HepG2 (cell line): ENCODE results near the gene TBC1D22A. TPM values are rescaled to one million over a fixed set of nuclear protein-coding genes. Genes with fewer than 3 reads are reported as not detected.

Source experiments
- ATAC-seq: fragments of 200-7000 bp; cut with Tn5 transposase; 3 replicates; pipeline ENCODE4 v1.9.1; 2020; ENCODE audit warnings: mild to moderate bottlenecking, moderate library complexity
- BruUV-seq: library from RNA; stranded (reverse); fragments of 400-500 nt; replicated peaks from 2 replicates; lab custom pipeline; 2021; lab: Mats Ljungman, UMichigan
- CTCF ChIA-PET: fragments of 300-600 bp; formaldehyde crosslinking; extraction: SDS; loops from one replicate; lab custom pipeline; 2021; ENCODE audit warnings: low total read pairs, inconsistent platforms, low intra/inter-chr PET ratio; lab: Yijun Ruan, JAX
- POLR2A ChIA-PET: fragments of 350-600 bp; sonication (Branson Sonifier 250); formaldehyde crosslinking; loops from one replicate; lab custom pipeline; 2020; ENCODE audit warnings: antibody characterized with exemption, inconsistent platforms; lab: Yijun Ruan, JAX
- DNase-seq: peaks from one replicate; pipeline ENCODE4 v3.0.0-alpha.2; 2015; ENCODE audit warnings: low spot score
- FAIRE-seq: peaks from 3 replicates; lab custom pipeline; 2011; peaks lifted over from hg19 to GRCh38; lab: Jason Lieb, UNC
- H2AFZ ChIP-seq: one replicate; pipeline ENCODE4 v1.6.1; 2011; ENCODE audit warnings: low read length, inconsistent platforms
- H3K27ac ChIP-seq: fragments of 300-600 bp; 3 replicates; pipeline ENCODE4 v1.8.0; 2011; ENCODE audit warnings: mixed run types, mild to moderate bottlenecking, mixed read lengths, low read length, inconsistent platforms; ENCODE audit not compliant: insufficient read depth; ENCODE audit errors: extremely low read length
- H3K27me3 ChIP-seq, 2 experiments: fragments of 200-600 bp in 1 of 2; 2 replicates in 1 of 2; 3 replicates in 1 of 2; pipeline versions ENCODE4 v1.6.0 to v1.8.0; 2011; ENCODE audit warnings: low read length in 2 of 2, mild to moderate bottlenecking in 2 of 2, moderate library complexity in 2 of 2, inconsistent platforms in 1 of 2; ENCODE audit not compliant: insufficient read depth in 2 of 2, control insufficient read depth in 1 of 2
- H3K36me3 ChIP-seq, 2 experiments: fragments of 200-600 bp in 1 of 2; replicated peaks in 1 of 2; 2 replicates in 1 of 2; 3 replicates in 1 of 2; pipeline versions ENCODE4 v1.5.1 to v1.8.0; 2011; ENCODE audit warnings: low read length in 2 of 2, inconsistent platforms in 1 of 2; ENCODE audit not compliant: insufficient read depth in 2 of 2, control insufficient read depth in 1 of 2
- H3K4me1 ChIP-seq: 2 replicates; pipeline ENCODE4 v1.5.1; 2012; ENCODE audit warnings: low read length, inconsistent platforms; ENCODE audit not compliant: insufficient read depth
- H3K4me2 ChIP-seq: 2 replicates; pipeline ENCODE4 v1.6.0; 2011; ENCODE audit warnings: low read depth, low read length, inconsistent platforms
- H3K4me3 ChIP-seq, 3 experiments: fragments of 200-600 bp in 1 of 3; sonication (generic), shearing (Covaris generic) in 1 of 3; replicated peaks in 1 of 3; 2 replicates each; pipeline ENCODE4 v1.5.1; 2011 to 2016; ENCODE audit warnings: low read length in 3 of 3, inconsistent platforms in 2 of 3, low read depth in 2 of 3, mild to moderate bottlenecking in 2 of 3, control low read depth in 1 of 3, mixed read lengths in 1 of 3; ENCODE audit not compliant: insufficient read depth in 1 of 3
- H3K79me2 ChIP-seq: one replicate; pipeline ENCODE4 v1.6.1; 2011; ENCODE audit warnings: low read length, inconsistent platforms; ENCODE audit not compliant: insufficient read depth
- H3K9ac ChIP-seq: 2 replicates; pipeline ENCODE4 v1.6.0; 2011; ENCODE audit warnings: mild to moderate bottlenecking, low read depth, low read length, inconsistent platforms; ENCODE audit not compliant: insufficient read depth
- H3K9me3 ChIP-seq: 2 replicates; pipeline ENCODE4 v1.5.1; 2012; ENCODE audit warnings: mild to moderate bottlenecking, low read length
- H4K20me1 ChIP-seq: 2 replicates; pipeline ENCODE4 v1.6.0; 2011; ENCODE audit warnings: inconsistent platforms, mild to moderate bottlenecking, low read length, moderate library complexity; ENCODE audit not compliant: insufficient read depth
- NCOR1 ChIP-seq: fragments of 200-600 bp; sonication (generic); IDR thresholded peaks from 2 replicates; pipeline ENCODE4 v1.7.0; 2017; ENCODE audit warnings: antibody characterized with exemption, low read length, borderline replicate concordance
- REST ChIP-seq, 2 experiments: IDR thresholded peaks; 2 replicates each; pipeline ENCODE4 v1.6.1; 2011 to 2012; ENCODE audit warnings: low read length in 2 of 2, borderline replicate concordance in 1 of 2, low read depth in 1 of 2, mild to moderate bottlenecking in 1 of 2, moderate library complexity in 1 of 2
- TP53 ChIP-seq: sonication (generic); formaldehyde crosslinking; conservative IDR thresholded peaks from 2 replicates; pipeline ENCODE4 v1.4.0; 2020; ENCODE audit warnings: missing genetic modification reagents
- ZNF367 ChIP-seq: sonication (generic); formaldehyde crosslinking; IDR thresholded peaks from 2 replicates; pipeline ENCODE4 v1.4.0; 2020; ENCODE audit warnings: missing genetic modification reagents, borderline replicate concordance
- ZNF816 ChIP-seq: sonication (generic); formaldehyde crosslinking; IDR thresholded peaks from 2 replicates; pipeline ENCODE4 v1.8.0; 2022; ENCODE audit warnings: missing genetic modification reagents, mild to moderate bottlenecking, borderline replicate concordance
- ZSCAN29 ChIP-seq: sonication (generic); formaldehyde crosslinking; conservative IDR thresholded peaks from 2 replicates; pipeline ENCODE4 v1.4.0; 2020; ENCODE audit warnings: mild to moderate bottlenecking, missing genetic modification reagents
- WGBS: methylation state at CpG from one replicate; pipeline ENCODE4 v1.1.6; 2017; ENCODE audit warnings: low lambda C conversion rate; 5-methylcytosine and 5-hydroxymethylcytosine counted together
- in situ Hi-C: cut with HindIII; loops from 2 replicates; pipeline ENCODE4 v1.10.0; 2017; ENCODE audit warnings: low pct_unique_long_range_greater_than_20kb; ENCODE audit not compliant: extremely low pct_ligation_motif_present
- intact Hi-C: fragments of 100-400 bp; cut with micrococcal nuclease; formaldehyde crosslinking; loops from one replicate; pipeline ENCODE4 v1.10.0; 2022; ENCODE audit not compliant: unreplicated experiment
- polyA plus RNA-seq, 8 experiments: library from polyadenylated mRNA; depleted of rRNA in 3 of 8; stranded (reverse) in 7 of 8; unstranded in 1 of 8; fragments of >200 nt; fragmentation: Illumina TruSeq in 4 of 8; extraction: Trizol in 4 of 8; gene quantifications; 2 replicates each; pipeline versions ENCODE4 v1.2.1 to v1.2.3, GENCODE V29; 2011 to 2016; ENCODE audit warnings: low read depth in 4 of 8, missing spikeins in 1 of 8, mixed read lengths in 1 of 8; ENCODE audit not compliant: insufficient read depth in 1 of 8
- total RNA-seq, 5 experiments: library from RNA; depleted of rRNA; stranded (reverse); fragments of >200 nt; fragmentation: Illumina TruSeq; extraction: Trizol; gene quantifications; 2 replicates each; pipeline ENCODE4 v1.2.3, GENCODE V29; 2016; ENCODE audit warnings: low read depth in 1 of 5
- TF ChIP-seq, protein P1 (sequence below): sonication (generic); formaldehyde crosslinking; IDR thresholded peaks from 2 replicates; pipeline ENCODE4 v1.4.0; 2020; ENCODE audit warnings: low read depth, mild to moderate bottlenecking, missing genetic modification reagents

TBC1D22A gene
- total and polyA plus RNA-seq, 2 of the 13 experiments (the other 11 are each of a cell fraction or from before 2014, with no cell fraction given): 17.3 to 18.0 TPM

DNA sequence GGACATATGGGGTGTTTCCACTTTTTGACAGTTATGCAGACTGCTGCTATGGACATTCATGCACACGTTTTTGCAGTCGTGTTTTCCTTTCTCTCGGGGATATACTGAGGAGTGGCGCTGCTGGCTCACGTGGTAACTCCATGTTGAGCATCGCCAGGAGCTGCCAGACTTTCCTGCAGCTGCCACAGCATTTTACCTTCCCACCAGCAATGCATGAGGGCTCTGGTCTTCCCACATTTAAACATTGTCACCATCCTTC lies 95.4 kb downstream of the TBC1D22A start:
- FAIRE-seq: no peak
- Histone ChIP-seq H3K4me1 (peaks cover 11% of the 10 kb centered on the region), H3K4me2 (no peak overlapping the region), H3K27me3 (no peaks in the 10 kb centered on the region), H3K27ac (no peak overlapping the region), H3K79me2 (peaks cover 5% of the 10 kb centered on the region), H2AFZ (no peak overlapping the region), H4K20me1 (no peaks in the 10 kb centered on the region; the same call in 1 of the 2 replicates), H3K9ac (no peak overlapping the region), H3K4me3 (no peak overlapping the region), H3K36me3 (peaks cover 0 to 3% of the 10 kb centered on the region in 2 experiments; a peak in 1 of 5 replicates), H3K9me3 (no peaks in the 10 kb centered on the region)
- BruUV-seq: no TSS peak
- in situ Hi-C loops: no loop called here
- ChIA-PET CTCF (no interaction called here), POLR2A (no interaction called here)
- TF ChIP-seq ZNF367 (CRISPR knock-in tag): no peak
- TF ChIP-seq, protein P1, sequence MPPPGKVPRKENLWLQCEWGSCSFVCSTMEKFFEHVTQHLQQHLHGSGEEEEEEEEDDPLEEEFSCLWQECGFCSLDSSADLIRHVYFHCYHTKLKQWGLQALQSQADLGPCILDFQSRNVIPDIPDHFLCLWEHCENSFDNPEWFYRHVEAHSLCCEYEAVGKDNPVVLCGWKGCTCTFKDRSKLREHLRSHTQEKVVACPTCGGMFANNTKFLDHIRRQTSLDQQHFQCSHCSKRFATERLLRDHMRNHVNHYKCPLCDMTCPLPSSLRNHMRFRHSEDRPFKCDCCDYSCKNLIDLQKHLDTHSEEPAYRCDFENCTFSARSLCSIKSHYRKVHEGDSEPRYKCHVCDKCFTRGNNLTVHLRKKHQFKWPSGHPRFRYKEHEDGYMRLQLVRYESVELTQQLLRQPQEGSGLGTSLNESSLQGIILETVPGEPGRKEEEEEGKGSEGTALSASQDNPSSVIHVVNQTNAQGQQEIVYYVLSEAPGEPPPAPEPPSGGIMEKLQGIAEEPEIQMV: no peak
- ATAC-seq: no peak
- no peak for DNase-seq
- 94% methylated on average over 6 of the region's 6 CpGs for WGBS
- intact Hi-C loops: no loop called here

DNA sequence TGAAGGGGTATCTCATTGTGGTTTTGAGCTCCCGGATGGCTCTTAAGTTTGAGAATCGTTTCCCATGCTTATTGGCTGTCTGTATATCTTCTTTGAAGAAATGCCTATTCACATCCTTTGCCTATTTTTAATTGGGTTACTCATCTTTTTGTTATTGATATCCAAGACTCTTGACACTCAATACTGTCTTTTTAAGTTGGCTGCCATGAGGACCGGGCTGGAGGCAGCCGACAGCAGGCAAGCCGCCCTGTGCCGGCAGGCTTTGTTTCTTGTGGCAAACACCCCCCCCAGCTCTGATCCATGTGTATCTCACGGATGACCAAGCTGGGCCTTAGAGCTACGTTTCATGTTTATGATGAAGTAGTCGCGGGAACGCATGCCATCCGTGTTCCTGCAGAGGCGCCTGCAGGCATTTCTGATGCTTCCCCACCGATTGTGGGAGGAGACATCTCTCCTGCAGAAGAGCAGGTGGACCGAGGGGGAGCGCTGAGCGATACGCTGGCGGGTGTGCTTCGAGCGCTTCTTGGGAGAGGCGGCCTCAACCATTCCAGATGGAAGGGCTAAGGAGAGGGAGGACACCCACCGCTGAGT lies 95.8 kb downstream of the TBC1D22A start:
- CTCF ChIA-PET: no interaction called here
- in situ Hi-C loops: no loop called here
- TF ChIP-seq NCOR1: no peak
- no peak for TF ChIP-seq ZSCAN29 (CRISPR knock-in tag)
- no peak for TF ChIP-seq TP53 (CRISPR knock-in tag)
- TF ChIP-seq ZNF816: no peak
- TF ChIP-seq REST (IDR thresholded peaks at IDR 0.05; ENCODE audit: borderline replicate concordance in 1 of 2, low read depth in 1 of 2, low read length in 2 of 2): no peak

More for the DNA sequence above, 95.8 kb downstream of the TBC1D22A start:
- Histone ChIP-seq H3K79me2 (peaks cover 5% of the 10 kb centered on the region), H3K4me1 (peaks cover 15% of the 10 kb centered on the region), H3K4me2 (no peak overlapping the region), H3K9ac (no peak overlapping the region), H3K4me3 (no peak overlapping the region), H4K20me1 (no peaks in the 10 kb centered on the region), H3K36me3 (peaks cover 0 to 3% of the 10 kb centered on the region in 2 experiments; a peak in 1 of 5 replicates), H3K9me3 (no peaks in the 10 kb centered on the region), H2AFZ (no peak overlapping the region), H3K27ac (no peak overlapping the region), H3K27me3 (no peaks in the 10 kb centered on the region)
- FAIRE-seq (no peak), DNase-seq (no peak), ATAC-seq (no peak)
- no TSS peak for BruUV-seq
- intact Hi-C loops: no loop called here
- POLR2A ChIA-PET: no interaction called here
- WGBS: 99% methylated on average over 23 of the region's 23 CpGs
